CD4-positive, alpha-beta T cell treated with Interleukin-10 for 1 hour (primary cell): ENCODE results near the gene TLE2.

Experiments
- DNase-seq: peaks from one replicate; pipeline ENCODE4 v3.0.0-alpha.2; 2020

Gene TLE2

GRCh38 chr19:3029065-3029923, at the start of gene TLE2:
Gene TLE2 (minus strand): TSS chr19:3029280. CDS start chr19:3028904, 376 bp downstream.
- DNase-seq: no peak

GRCh38 chr19:3075605-3076431, 46.7 kb upstream of the TLE2 start:
- peak; percentile 78 for DNase-seq

- no peak for DNase-seq
Observed at GRCh38 chr19:3073931-3074595, 45.0 kb upstream of the TLE2 start.

- DNase-seq: no peak
Observed at GRCh38 chr19:3073159-3073563, 44.1 kb upstream of the TLE2 start.

GRCh38 chr19:3071768-3072167, 42.7 kb upstream of the TLE2 start:
- no peak for DNase-seq

- DNase-seq: no peak
Observed at GRCh38 chr19:3068071-3068470, 39.0 kb upstream of the TLE2 start.

- no peak for DNase-seq
Observed at GRCh38 chr19:3067563-3067962, 38.5 kb upstream of the TLE2 start.

- no peak for DNase-seq
Observed at GRCh38 chr19:3066482-3067049, 37.5 kb upstream of the TLE2 start.

GRCh38 chr19:3065675-3066357, 36.7 kb upstream of the TLE2 start:
- no peak for DNase-seq

- DNase-seq: no peak
Observed at GRCh38 chr19:3064011-3064330, 34.9 kb upstream of the TLE2 start.

GRCh38 chr19:3062165-3063105, 33.4 kb upstream of the TLE2 start, which contains the start of gene TLE5:
Gene TLE5 (minus strand): TSS chr19:3062495. CDS start chr19:3062200, 295 bp downstream.
- peak; percentile 84 for DNase-seq

GRCh38 chr19:3061182-3062161, 32.4 kb upstream of the TLE2 start:
- peak; percentile 85 for DNase-seq

GRCh38 chr19:3060857-3061181, 31.7 kb upstream of the TLE2 start:
- DNase-seq: no peak

GRCh38 chr19:3059653-3060052, 30.6 kb upstream of the TLE2 start:
- no peak for DNase-seq

GRCh38 chr19:3058821-3059314, 29.8 kb upstream of the TLE2 start:
- no peak for DNase-seq

GRCh38 chr19:3058009-3058820, 29.1 kb upstream of the TLE2 start:
- DNase-seq: no peak

- no peak for DNase-seq
Observed at GRCh38 chr19:3057275-3057714, 28.2 kb upstream of the TLE2 start.

- DNase-seq: no peak
Observed at GRCh38 chr19:3056417-3057088, 27.5 kb upstream of the TLE2 start.
